HG03045 (cell line): ENCODE data around the gene AMOTL1.
"Not testable (repeated sequence)": the region's sequence is repeated elsewhere in the genome, so short reads cannot be mapped to it uniquely, and the experiment has no call there.

Experiments
- ATAC-seq: cut with Tn5 transposase; IDR thresholded peaks from one replicate; pipeline ENCODE4 v1.9.1; 2021; ENCODE audit warnings: mild to moderate bottlenecking, moderate library complexity; ENCODE audit not compliant: unreplicated experiment

Gene AMOTL1

GRCh38 chr11:94910779-94911178 lies 142.6 kb downstream of the AMOTL1 start:
- no peak for ATAC-seq

DNA sequence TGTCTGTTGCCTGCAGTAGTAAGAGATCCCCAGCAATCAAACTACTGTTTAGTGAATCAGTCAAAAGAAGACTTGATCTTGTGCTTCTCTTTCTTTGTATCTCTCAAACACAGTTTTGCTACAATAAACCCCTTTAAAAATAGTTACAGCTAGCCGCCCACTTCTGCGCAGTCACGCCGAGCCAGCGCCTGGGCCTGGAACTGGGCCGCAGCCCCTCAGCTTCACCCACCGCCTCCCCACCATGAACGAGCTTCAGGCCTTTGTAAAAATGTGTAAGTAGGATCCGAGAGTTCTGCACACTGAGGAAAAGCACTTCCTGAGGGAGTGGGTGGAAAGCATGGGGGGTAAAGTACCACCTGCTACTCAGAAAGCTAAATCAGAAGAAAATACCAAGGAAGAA lies 144.7 kb downstream of the AMOTL1 start:
- ATAC-seq: no peak

DNA sequence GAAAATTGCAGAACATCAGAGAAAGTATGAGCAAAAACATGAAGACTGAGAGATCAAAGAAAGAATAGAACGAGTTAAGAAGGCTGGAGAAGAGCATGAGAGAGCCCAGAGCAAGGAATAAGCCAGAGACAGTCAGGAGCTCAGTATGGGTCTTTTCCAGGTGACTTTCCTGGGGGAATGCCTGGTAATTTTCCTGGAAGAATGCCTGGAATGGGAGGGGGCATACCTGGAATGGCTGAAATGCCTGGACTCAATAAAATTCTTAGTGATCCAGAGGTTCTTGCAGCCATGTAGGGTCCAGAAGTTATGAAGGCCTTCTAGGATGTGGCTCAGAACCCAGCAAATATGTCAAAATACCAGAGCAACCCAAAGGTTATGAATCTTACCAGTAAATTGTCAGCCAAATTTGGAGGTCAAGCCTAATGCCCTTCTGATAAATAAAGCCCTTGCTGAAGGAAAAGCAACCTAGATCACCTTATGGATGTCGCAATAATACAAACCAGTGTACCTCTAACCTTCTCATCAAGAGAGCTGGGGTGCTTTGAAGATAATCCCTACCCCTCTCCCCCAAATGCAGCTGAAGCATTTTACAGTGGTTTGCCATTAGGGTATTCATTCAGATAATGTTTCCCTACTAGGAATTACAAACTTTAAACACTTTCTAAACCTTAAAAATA lies 145.7 kb downstream of the AMOTL1 start:
- not testable (repeated sequence) for ATAC-seq

GRCh38 chr11:94920311-94920710 lies 152.2 kb downstream of the AMOTL1 start:
- no peak for ATAC-seq

DNA sequence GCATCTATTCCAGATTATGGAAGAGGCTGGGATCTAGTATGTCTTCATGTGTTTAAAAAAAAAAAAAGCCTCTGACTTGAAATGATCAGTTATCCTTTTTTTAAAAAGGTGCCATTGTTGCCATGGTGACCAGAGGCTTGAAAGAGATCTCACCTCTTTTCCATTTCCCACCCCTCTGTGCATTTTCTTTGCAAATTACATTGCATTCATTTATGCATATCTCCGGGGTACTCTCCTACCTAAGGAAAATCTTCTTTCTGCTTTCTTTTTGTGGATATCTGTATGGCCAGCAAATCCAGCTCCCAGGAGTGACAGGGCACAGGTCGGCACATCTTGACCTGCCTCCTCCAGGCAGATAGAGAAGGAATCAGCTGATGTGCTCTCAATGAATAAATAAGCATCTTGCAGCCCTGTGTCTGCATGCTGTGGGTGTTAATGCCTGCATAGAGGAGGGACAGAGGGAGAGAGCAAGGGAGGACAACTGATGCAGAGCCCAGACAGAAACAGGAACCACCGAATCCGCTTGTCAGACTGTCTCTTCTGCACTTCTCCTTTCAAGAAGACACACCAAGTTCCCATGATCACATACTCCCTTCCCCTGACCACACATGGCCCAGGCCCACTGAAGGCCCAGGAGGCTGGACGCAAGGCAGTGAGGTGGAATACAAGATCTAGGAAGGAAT lies 154.3 kb downstream of the AMOTL1 start:
- no peak for ATAC-seq

GRCh38 chr11:94923004-94923334 lies 154.8 kb downstream of the AMOTL1 start:
- no peak for ATAC-seq

GRCh38 chr11:94924171-94924572 lies 156.0 kb downstream of the AMOTL1 start:
- ATAC-seq: no peak

- no peak for ATAC-seq
Observed at GRCh38 chr11:94924612-94925011, 156.5 kb downstream of the AMOTL1 start.

DNA sequence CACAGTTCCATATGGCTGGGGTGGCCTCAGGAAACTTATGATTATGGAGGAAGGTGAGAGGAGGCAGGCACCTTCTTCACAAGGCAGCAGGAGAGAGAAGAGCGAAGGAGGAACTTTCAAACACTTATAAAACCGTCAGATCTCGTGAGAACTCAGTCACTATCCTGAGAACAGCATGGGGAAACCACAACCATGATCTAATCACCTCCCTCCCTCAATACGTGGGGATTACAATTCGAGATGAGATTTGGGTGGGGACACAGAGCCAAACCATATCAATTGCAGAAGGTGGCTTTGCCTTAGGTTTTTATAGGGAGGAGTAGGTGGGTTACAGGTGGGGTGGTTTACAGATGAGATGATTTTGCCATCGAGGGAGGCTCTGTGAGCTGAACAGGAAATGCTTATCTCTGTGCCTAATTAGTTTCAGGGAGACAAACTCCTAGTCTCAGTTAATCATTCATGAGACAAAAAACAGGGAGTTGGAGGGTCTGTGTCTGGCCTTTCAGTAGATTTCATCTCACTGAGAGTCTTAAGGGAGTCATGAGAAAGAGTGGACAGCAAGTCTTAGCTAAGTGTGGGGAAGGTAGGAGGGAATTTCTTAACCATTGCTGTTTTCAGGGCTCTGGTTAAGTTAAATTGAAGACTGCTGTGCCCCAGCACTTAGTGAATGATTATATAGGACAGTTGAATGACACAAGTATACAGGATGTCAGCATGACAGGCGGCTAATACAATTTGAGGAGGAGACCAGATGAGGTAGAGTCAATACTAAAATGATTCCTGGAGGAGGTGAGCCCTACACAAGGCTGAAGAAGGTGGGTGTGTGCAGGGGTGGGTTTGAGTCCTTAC lies 157.5 kb downstream of the AMOTL1 start:
- ATAC-seq: no peak

DNA sequence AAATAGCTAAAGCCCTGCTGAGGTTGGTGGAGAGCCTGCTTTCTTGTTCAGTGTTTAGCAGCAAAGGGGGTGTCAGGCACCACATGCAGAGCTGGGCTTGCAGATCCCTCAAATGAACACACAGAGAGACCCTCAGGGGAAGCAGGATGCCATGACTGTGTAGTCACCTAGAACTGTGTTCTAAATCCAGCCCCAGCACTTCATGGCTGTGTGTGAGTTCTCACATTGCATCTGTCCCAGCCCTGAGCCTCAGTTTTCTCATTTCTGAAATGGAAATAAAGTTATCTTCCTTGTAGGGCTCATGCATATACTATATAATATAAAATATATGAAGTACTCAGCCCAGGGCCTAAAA lies 158.1 kb downstream of the AMOTL1 start:
- ATAC-seq: no peak
